ENCODE data around the gene CHCHD4. TPM values are rescaled to one million over a fixed set of nuclear protein-coding genes. Genes with fewer than 3 reads are reported as not detected.
A peak's percentile ranks its signal among the peaks of the same experiment; 100 is the strongest.
"Not testable (repeated sequence)": the region's sequence is repeated elsewhere in the genome, so short reads cannot be mapped to it uniquely, and the experiment has no call there.

The CHCHD4 gene
- total RNA-seq, 1 donor from 2014 or later = 12.0 TPM

GRCh38 chr3:14117468-14118399, 6.9 kb downstream of the CHCHD4 start:
- H3K27ac ChIP-seq = no peak overlapping the region
- H3K9me3 ChIP-seq = no peaks in the 10 kb centered on the region
- intact Hi-C loops (cut with DNase I) = no loop called here
- no peak for TF ChIP-seq CTCF (IDR thresholded peaks at IDR 0.05)
- H3K27me3 ChIP-seq = no peaks in the 10 kb centered on the region
- DNase-seq (peak; percentile 43), ATAC-seq (no peak)
- no peak overlapping the region for H3K4me3 ChIP-seq
- peaks cover 45% of the 10 kb centered on the region for H3K36me3 ChIP-seq
- peaks cover 14% of the 10 kb centered on the region for H3K4me1 ChIP-seq

GRCh38 chr3:14113965-14114635, 10.6 kb downstream of the CHCHD4 start:
- no peak for TF ChIP-seq CTCF (IDR thresholded peaks at IDR 0.05)
- Histone ChIP-seq H3K36me3 (peaks cover 52% of the 10 kb centered on the region), H3K27ac (no peak overlapping the region), H3K9me3 (no peaks in the 10 kb centered on the region), H3K4me3 (no peak overlapping the region), H3K4me1 (peaks cover 8% of the 10 kb centered on the region), H3K27me3 (no peaks in the 10 kb centered on the region)
- DNase-seq (no peak), ATAC-seq (no peak)
- intact Hi-C loops (cut with DNase I) = no loop called here

GRCh38 chr3:14110699-14111098, 14.0 kb downstream of the CHCHD4 start:
- Histone ChIP-seq H3K4me3 (no peak overlapping the region), H3K27ac (no peak overlapping the region), H3K27me3 (no peaks in the 10 kb centered on the region), H3K9me3 (no peaks in the 10 kb centered on the region), H3K4me1 (no peaks in the 10 kb centered on the region), H3K36me3 (peaks cover 48% of the 10 kb centered on the region)
- DNase-seq = no peak
- intact Hi-C loops (cut with DNase I) = no loop called here
- no peak for ATAC-seq
- TF ChIP-seq CTCF (IDR thresholded peaks at IDR 0.05) = no peak

GRCh38 chr3:14109821-14110220, 14.8 kb downstream of the CHCHD4 start:
- intact Hi-C loops (cut with DNase I); H3K9me3 ChIP-seq; H3K4me3 ChIP-seq; H3K4me1 ChIP-seq; H3K27me3 ChIP-seq; H3K27ac ChIP-seq; ATAC-seq; DNase-seq: not testable (repeated sequence)
- H3K36me3 ChIP-seq = peaks cover 39% of the 10 kb centered on the region

- no peaks in the 10 kb centered on the region for H3K36me3 ChIP-seq
- no peak overlapping the region for H3K4me3 ChIP-seq
- TF ChIP-seq CTCF (IDR thresholded peaks at IDR 0.05) = no peak
- no peaks in the 10 kb centered on the region for H3K27me3 ChIP-seq
- intact Hi-C loops (cut with DNase I) = no loop called here
- ATAC-seq (no peak), DNase-seq (no peak)
- H3K9me3 ChIP-seq = no peaks in the 10 kb centered on the region
- no peak overlapping the region for H3K27ac ChIP-seq
- no peaks in the 10 kb centered on the region for H3K4me1 ChIP-seq
Measured at GRCh38 chr3:14097616-14098391, 26.9 kb downstream of the CHCHD4 start.

All from upper lobe of right lung (tissue), 1 donor.